Type B pancreatic cell (in vitro differentiated cells): ENCODE data around the gene HBEGF. TPM values are rescaled to one million over a fixed set of nuclear protein-coding genes. Genes with fewer than 3 reads are reported as not detected.

ENCODE experiments used
- DNase-seq: peaks from one replicate; pipeline ENCODE4 v3.0.0; 2021; ENCODE audit warnings: mixed read lengths; ENCODE audit not compliant: unreplicated experiment; ENCODE audit errors: extremely low spot score
- H3K27ac Mint-ChIP-seq: 2 replicates; pipeline ENCODE4 v1.8.0; 2021; ENCODE audit warnings: mild to moderate bottlenecking, mixed read lengths
- H3K27me3 Mint-ChIP-seq: 2 replicates; pipeline ENCODE4 v1.8.0; 2021; ENCODE audit warnings: mixed read lengths
- H3K36me3 Mint-ChIP-seq: 2 replicates; pipeline ENCODE4 v1.8.0; 2021; ENCODE audit warnings: mixed read lengths
- H3K4me1 Mint-ChIP-seq: one replicate; pipeline ENCODE4 v1.8.0; 2021; ENCODE audit warnings: mixed read lengths; ENCODE audit not compliant: unreplicated experiment
- H3K4me3 Mint-ChIP-seq: 2 replicates; pipeline ENCODE4 v1.8.0; 2021; ENCODE audit warnings: mild to moderate bottlenecking, mixed read lengths
- H3K9me3 Mint-ChIP-seq: 2 replicates; pipeline ENCODE4 v1.8.0; 2021; ENCODE audit warnings: mixed read lengths
- total RNA-seq: library from RNA; stranded (reverse); gene quantifications from 2 replicates; pipeline ENCODE4 v1.2.1, GENCODE V29; 2021; ENCODE audit warnings: low replicate concordance
- TF ChIP-seq, protein P1 (sequence below): fragments of 200-600 bp; sonication (generic); conservative IDR thresholded peaks from 2 replicates; pipeline ENCODE4 v1.5.0; 2021; ENCODE audit warnings: antibody characterized with exemption, mild to moderate bottlenecking

HBEGF gene
- total RNA-seq, 1 donor from 2014 or later = 4.7 TPM

DNA sequence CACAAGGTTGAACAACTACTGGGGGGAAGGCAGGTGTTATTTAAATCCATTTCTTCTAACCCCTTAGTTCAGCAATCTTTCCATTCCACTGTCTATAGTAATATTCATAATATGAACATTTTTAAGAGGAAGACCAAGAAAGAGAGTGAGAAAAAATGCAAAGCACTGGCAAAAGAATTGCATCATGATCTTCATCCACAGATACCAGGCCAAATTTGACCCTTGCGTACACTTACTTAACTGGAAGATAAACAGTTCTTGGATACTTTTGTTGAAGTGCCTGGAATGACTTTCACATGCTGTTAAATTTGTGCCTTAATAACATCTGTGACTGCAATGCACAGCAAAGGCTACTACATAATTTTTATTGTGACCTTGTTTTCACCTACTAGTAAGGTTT is 45.3 kb downstream of the HBEGF start:
- no peak overlapping the region for H3K27ac Mint-ChIP-seq
- peak overlapping the region; percentile 98 for H3K4me3 Mint-ChIP-seq
- no peaks in the 10 kb centered on the region for H3K9me3 Mint-ChIP-seq
- H3K27me3 Mint-ChIP-seq = peaks cover 4% of the 10 kb centered on the region
- H3K36me3 Mint-ChIP-seq = no peaks in the 10 kb centered on the region
- H3K4me1 Mint-ChIP-seq = peaks cover 19% of the 10 kb centered on the region
- TF ChIP-seq, protein P1, sequence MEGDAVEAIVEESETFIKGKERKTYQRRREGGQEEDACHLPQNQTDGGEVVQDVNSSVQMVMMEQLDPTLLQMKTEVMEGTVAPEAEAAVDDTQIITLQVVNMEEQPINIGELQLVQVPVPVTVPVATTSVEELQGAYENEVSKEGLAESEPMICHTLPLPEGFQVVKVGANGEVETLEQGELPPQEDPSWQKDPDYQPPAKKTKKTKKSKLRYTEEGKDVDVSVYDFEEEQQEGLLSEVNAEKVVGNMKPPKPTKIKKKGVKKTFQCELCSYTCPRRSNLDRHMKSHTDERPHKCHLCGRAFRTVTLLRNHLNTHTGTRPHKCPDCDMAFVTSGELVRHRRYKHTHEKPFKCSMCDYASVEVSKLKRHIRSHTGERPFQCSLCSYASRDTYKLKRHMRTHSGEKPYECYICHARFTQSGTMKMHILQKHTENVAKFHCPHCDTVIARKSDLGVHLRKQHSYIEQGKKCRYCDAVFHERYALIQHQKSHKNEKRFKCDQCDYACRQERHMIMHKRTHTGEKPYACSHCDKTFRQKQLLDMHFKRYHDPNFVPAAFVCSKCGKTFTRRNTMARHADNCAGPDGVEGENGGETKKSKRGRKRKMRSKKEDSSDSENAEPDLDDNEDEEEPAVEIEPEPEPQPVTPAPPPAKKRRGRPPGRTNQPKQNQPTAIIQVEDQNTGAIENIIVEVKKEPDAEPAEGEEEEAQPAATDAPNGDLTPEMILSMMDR = no peak
- no peak for DNase-seq

DNA sequence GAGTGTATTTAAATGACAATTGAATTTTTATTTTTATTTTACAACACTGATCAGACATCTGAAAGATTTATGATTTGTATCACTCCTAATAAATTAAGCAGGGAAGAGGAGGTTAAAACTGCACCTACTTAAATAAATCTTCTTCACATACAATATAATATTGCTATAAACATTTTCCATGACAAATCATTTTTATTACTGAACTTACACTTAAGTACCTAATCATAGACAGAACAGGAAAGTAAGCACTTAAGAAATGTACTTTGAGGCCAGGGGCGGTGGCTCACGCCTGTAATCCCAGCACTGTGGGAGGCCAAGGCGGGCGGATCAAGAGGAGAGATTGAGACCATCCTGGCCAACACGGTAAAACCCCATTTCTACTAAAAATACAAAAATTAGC is 47.3 kb downstream of the HBEGF start:
- Mint-ChIP-seq H3K9me3 (no peaks in the 10 kb centered on the region), H3K4me3 (no peak overlapping the region), H3K27me3 (no peaks in the 10 kb centered on the region), H3K27ac (no peak overlapping the region), H3K4me1 (peaks cover 26% of the 10 kb centered on the region), H3K36me3 (peaks cover 4% of the 10 kb centered on the region)
- no peak for DNase-seq
- TF ChIP-seq, protein P1 = no peak

DNA sequence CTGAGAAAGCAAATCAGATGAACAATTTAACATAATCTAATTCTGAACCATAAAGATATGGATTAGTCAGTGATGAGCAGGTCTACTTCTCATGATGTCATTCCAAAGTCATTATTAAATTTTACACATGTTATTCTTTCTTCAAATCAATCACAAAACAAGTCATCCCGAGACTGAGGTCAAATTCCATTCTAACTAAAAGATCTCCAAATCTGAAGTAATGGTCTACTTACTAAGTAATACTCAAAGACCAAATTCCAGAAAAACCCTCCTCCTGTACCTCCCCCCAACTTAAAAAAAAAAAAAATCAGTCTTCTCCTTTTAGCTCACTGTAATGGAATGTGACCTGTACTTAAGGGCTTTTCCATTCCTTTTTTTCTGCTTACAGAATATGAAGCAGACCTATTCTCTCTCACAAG is 48.2 kb downstream of the HBEGF start:
- Mint-ChIP-seq H3K9me3 (no peaks in the 10 kb centered on the region), H3K27me3 (no peaks in the 10 kb centered on the region), H3K4me3 (no peak overlapping the region), H3K36me3 (peaks cover 4% of the 10 kb centered on the region), H3K27ac (no peak overlapping the region), H3K4me1 (peaks cover 31% of the 10 kb centered on the region)
- DNase-seq = no peak
- TF ChIP-seq, protein P1 = no peak

DNA sequence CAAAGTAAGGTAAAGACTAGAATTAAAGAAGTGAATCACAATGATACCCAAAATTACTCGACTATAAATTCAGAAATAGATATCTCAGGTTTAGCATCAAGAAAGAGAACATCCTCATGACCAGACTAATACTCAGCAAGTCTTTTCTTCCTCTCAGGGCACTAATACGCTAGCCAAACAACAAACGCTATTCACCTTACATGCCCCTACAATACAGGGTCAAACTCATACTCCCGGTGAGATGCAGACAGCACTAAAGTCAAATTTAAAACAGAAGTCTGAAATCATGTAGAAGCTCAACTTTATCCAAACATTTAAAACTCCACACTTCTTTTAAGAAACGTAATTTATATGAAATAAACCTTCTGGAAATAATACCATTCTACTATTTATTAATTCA is 49.1 kb downstream of the HBEGF start:
- Mint-ChIP-seq H3K27me3 (no peaks in the 10 kb centered on the region), H3K4me1 (peaks cover 35% of the 10 kb centered on the region), H3K36me3 (peaks cover 4% of the 10 kb centered on the region), H3K27ac (no peak overlapping the region), H3K4me3 (no peak overlapping the region), H3K9me3 (no peaks in the 10 kb centered on the region)
- TF ChIP-seq, protein P1 = no peak
- DNase-seq = no peak

DNA sequence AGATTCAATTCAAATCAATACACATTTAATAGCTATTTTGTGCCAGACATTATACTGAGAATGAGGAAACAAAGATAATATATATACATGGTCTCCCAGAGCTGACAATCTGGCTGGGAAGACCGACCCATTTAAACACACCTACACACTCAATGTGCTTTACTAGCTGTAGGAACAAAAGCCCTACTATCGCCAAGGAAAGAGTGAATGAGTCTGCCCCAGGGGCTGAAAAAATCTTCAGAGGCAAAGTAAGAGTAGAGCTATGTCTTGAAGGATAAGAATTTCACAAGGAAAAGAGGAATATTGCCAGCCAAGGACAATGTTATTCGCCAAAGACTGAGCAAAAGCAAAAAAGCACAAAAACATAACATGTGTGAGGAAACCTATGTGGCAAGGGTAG is 50.1 kb downstream of the HBEGF start:
- DNase-seq = no peak
- Mint-ChIP-seq H3K27me3 (no peaks in the 10 kb centered on the region), H3K36me3 (peaks cover 7% of the 10 kb centered on the region), H3K9me3 (no peaks in the 10 kb centered on the region), H3K4me3 (no peak overlapping the region), H3K4me1 (peaks cover 28% of the 10 kb centered on the region), H3K27ac (no peak overlapping the region)
- TF ChIP-seq, protein P1 = no peak

DNA sequence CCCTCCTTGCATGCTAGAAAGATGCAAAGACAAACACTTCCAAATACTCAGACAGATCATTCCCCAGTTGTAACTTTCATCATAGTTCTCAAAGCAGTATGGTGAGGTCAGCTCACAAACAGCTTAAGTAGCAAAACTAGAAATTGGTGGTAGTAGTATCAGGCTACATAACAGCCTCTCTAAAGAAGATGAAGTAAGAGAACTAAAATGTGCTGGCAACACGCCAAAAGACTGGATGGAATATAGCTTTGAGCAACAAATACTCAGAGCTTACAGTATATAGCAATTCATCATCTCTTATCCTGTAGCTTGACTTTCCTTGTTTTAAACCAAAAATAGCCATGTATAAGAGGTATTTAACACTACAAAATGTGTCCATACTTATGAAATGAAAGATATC is 51.0 kb downstream of the HBEGF start:
- Mint-ChIP-seq H3K27ac (peak overlapping the region; percentile 66), H3K9me3 (no peaks in the 10 kb centered on the region), H3K36me3 (peaks cover 14% of the 10 kb centered on the region), H3K4me1 (peaks cover 28% of the 10 kb centered on the region), H3K27me3 (no peaks in the 10 kb centered on the region), H3K4me3 (peak overlapping the region; percentile 56)
- DNase-seq = no peak
- TF ChIP-seq, protein P1 = no peak
